Panc1 (cell line): ENCODE results near the gene MACROH2A1.

Experiments used
- CTCF ChIP-seq: fragments of 450-650 bp; IDR thresholded peaks from 2 replicates; pipeline ENCODE4 v1.5.1; 2017; ENCODE audit warnings: mild to moderate bottlenecking
- TCF7L2 ChIP-seq: IDR thresholded peaks from 2 replicates; pipeline ENCODE4 v1.6.1; 2011; ENCODE audit warnings: mild to moderate bottlenecking, low read depth, low read length, inconsistent platforms

GRCh38 chr5:135388860-135389435 is 10.1 kb downstream of the MACROH2A1 start:
- TF ChIP-seq TCF7L2, result no peak
- no peak for TF ChIP-seq CTCF
